IMR-90 (cell line): ENCODE data around the gene IGF2R. TPM values are rescaled to one million over a fixed set of nuclear protein-coding genes. Genes with fewer than 3 reads are reported as not detected.

Experiments
- ATAC-seq: fragments of 200-7000 bp; cut with Tn5 transposase; 2 replicates; pipeline ENCODE4 v1.9.1; 2020; ENCODE audit warnings: low read depth, mild to moderate bottlenecking, moderate library complexity
- BruUV-seq: library from RNA; stranded (reverse); fragments of 400-500 nt; replicated peaks from 2 replicates; lab custom pipeline; 2021; lab: Mats Ljungman, UMichigan
- CTCF ChIA-PET: fragments of 300-600 bp; formaldehyde crosslinking; extraction: SDS; loops from one replicate; lab custom pipeline; 2021; ENCODE audit warnings: antibody characterized with exemption; lab: Yijun Ruan, JAX
- POLR2A ChIA-PET: fragments of 300-600 bp; sonication (Branson Sonifier 250); formaldehyde crosslinking; loops from one replicate; lab custom pipeline; 2022; ENCODE audit warnings: antibody characterized with exemption; ENCODE audit not compliant: unreplicated experiment; lab: Charles Lee
- DNase-seq: peaks from one replicate; pipeline ENCODE4 v3.0.0; 2013
- H2AFZ ChIP-seq: replicated peaks from 2 replicates; pipeline ENCODE3; 2013; ENCODE audit warnings: low read length, mild to moderate bottlenecking; ENCODE audit not compliant: poor library complexity
- H2AK5ac ChIP-seq: 2 replicates; pipeline ENCODE4 v1.6.1; 2013; ENCODE audit warnings: low read depth, low read length, inconsistent platforms
- H2AK9ac ChIP-seq: replicated peaks from 2 replicates; pipeline ENCODE3; 2013; ENCODE audit warnings: mild to moderate bottlenecking, low read depth, low read length, moderate library complexity; ENCODE audit not compliant: poor library complexity
- H2BK120ac ChIP-seq: 2 replicates; pipeline ENCODE4 v1.6.1; 2013; ENCODE audit warnings: low read depth, low read length, inconsistent platforms
- H2BK15ac ChIP-seq: 3 replicates; pipeline ENCODE4 v1.6.1; 2013; ENCODE audit warnings: low read depth, low read length, inconsistent platforms
- H2BK20ac ChIP-seq: 2 replicates; pipeline ENCODE4 v1.6.1; 2013; ENCODE audit warnings: low read depth, mild to moderate bottlenecking, inconsistent platforms, low read length, moderate library complexity
- H2BK5ac ChIP-seq: 2 replicates; pipeline ENCODE4 v1.6.1; 2013; ENCODE audit warnings: mild to moderate bottlenecking, low read depth, low read length, inconsistent platforms; ENCODE audit not compliant: poor library complexity, severe bottlenecking
- H3K14ac ChIP-seq: replicated peaks from 2 replicates; pipeline ENCODE4 v1.6.1; 2013; ENCODE audit warnings: low read depth, low read length, inconsistent platforms
- H3K18ac ChIP-seq: 2 replicates; pipeline ENCODE4 v1.6.1; 2013; ENCODE audit warnings: low read depth, low read length, control low read depth
- H3K23ac ChIP-seq: 2 replicates; pipeline ENCODE4 v1.6.1; 2013; ENCODE audit warnings: low read depth, low read length, inconsistent platforms
- H3K27ac ChIP-seq: 2 replicates; pipeline ENCODE4 v1.5.1; 2013; ENCODE audit warnings: mild to moderate bottlenecking, control low read depth, low read length; ENCODE audit not compliant: insufficient read depth
- H3K27me3 ChIP-seq: 2 replicates; pipeline ENCODE4 v1.6.1; 2013; ENCODE audit warnings: low read length; ENCODE audit not compliant: control insufficient read depth, insufficient read depth
- H3K36me3 ChIP-seq: 2 replicates; pipeline ENCODE4 v1.6.1; 2013; ENCODE audit warnings: low read length, mixed read lengths; ENCODE audit not compliant: control insufficient read depth, insufficient read depth
- H3K4ac ChIP-seq: 2 replicates; pipeline ENCODE4 v1.6.1; 2013; ENCODE audit warnings: low read depth, low read length, inconsistent platforms
- H3K4me1 ChIP-seq: 2 replicates; pipeline ENCODE4 v1.6.1; 2013; ENCODE audit warnings: low read length, mixed read lengths; ENCODE audit not compliant: control insufficient read depth, insufficient read depth
- H3K4me2 ChIP-seq: 2 replicates; pipeline ENCODE4 v1.6.1; 2013; ENCODE audit warnings: low read depth, mild to moderate bottlenecking, control low read depth, low read length, moderate library complexity
- H3K4me3 ChIP-seq: 2 replicates; pipeline ENCODE4 v1.5.1; 2013; ENCODE audit warnings: low read depth, mild to moderate bottlenecking, control low read depth, low read length, moderate library complexity; ENCODE audit not compliant: insufficient read depth
- H3K56ac ChIP-seq: 2 replicates; pipeline ENCODE4 v1.6.1; 2013; ENCODE audit warnings: low read length, inconsistent platforms; ENCODE audit not compliant: insufficient read depth; ENCODE audit errors: extremely low read depth
- H3K79me1 ChIP-seq, 2 experiments: 2 replicates each; pipeline ENCODE4 v1.6.1; 2013; ENCODE audit warnings: low read length in 2 of 2, inconsistent platforms in 1 of 2, low read depth in 1 of 2
- H3K9ac ChIP-seq: 2 replicates; pipeline ENCODE4 v1.6.1; 2013; ENCODE audit warnings: low read depth, low read length, control low read depth
- H3K9me1 ChIP-seq: 2 replicates; pipeline ENCODE4 v1.6.1; 2013; ENCODE audit warnings: low read length, inconsistent platforms; ENCODE audit not compliant: insufficient read depth
- H3K9me3 ChIP-seq: 2 replicates; pipeline ENCODE4 v1.6.1; 2013; ENCODE audit warnings: low read length; ENCODE audit not compliant: control insufficient read depth, insufficient read depth
- H4K20me1 ChIP-seq: 2 replicates; pipeline ENCODE4 v1.6.1; 2013; ENCODE audit warnings: low read length, inconsistent platforms; ENCODE audit not compliant: insufficient read depth
- H4K5ac ChIP-seq: 2 replicates; pipeline ENCODE4 v1.6.1; 2013; ENCODE audit warnings: mild to moderate bottlenecking, low read depth, low read length, control low read depth
- H4K8ac ChIP-seq, 2 experiments: 2 replicates each; pipeline ENCODE4 v1.6.1; 2013; ENCODE audit warnings: low read depth in 2 of 2, low read length in 2 of 2, control low read depth in 1 of 2, inconsistent platforms in 1 of 2
- H4K91ac ChIP-seq: 2 replicates; pipeline ENCODE4 v1.6.1; 2013; ENCODE audit warnings: low read depth, low read length, inconsistent platforms; ENCODE audit not compliant: insufficient read depth
- CEBPB ChIP-seq: IDR thresholded peaks from 2 replicates; pipeline ENCODE4 v1.6.1; 2012; ENCODE audit warnings: low read depth, low read length, improper control_type of control experiment
- CHD1 ChIP-seq: IDR thresholded peaks from 2 replicates; pipeline ENCODE4 v1.6.1; 2012; ENCODE audit warnings: low read depth, low read length, improper control_type of control experiment
- CTCF ChIP-seq: conservative IDR thresholded peaks from 2 replicates; pipeline ENCODE4 v1.5.1; 2012; ENCODE audit warnings: mild to moderate bottlenecking, low read depth, low read length, improper control_type of control experiment
- MAFK ChIP-seq: IDR thresholded peaks from 2 replicates; pipeline ENCODE4 v1.6.1; 2012; ENCODE audit warnings: low read depth, low read length, improper control_type of control experiment
- MXI1 ChIP-seq: IDR thresholded peaks from 2 replicates; pipeline ENCODE4 v1.6.1; 2012; ENCODE audit warnings: low read depth, mild to moderate bottlenecking, low read length, moderate library complexity, borderline replicate concordance
- NFE2L2 ChIP-seq: fragments of 150-350 bp; IDR thresholded peaks from 2 replicates; pipeline ENCODE4 v1.6.1; 2016; ENCODE audit warnings: low read depth, mild to moderate bottlenecking, low read length
- POLR2A ChIP-seq: IDR thresholded peaks from 2 replicates; pipeline ENCODE4 v1.6.1; 2012; ENCODE audit warnings: mild to moderate bottlenecking, low read depth, low read length
- RAD21 ChIP-seq: IDR thresholded peaks from 2 replicates; pipeline ENCODE4 v1.6.1; 2012; ENCODE audit warnings: low read length, improper control_type of control experiment
- RCOR1 ChIP-seq: IDR thresholded peaks from 2 replicates; pipeline ENCODE4 v1.6.1; 2012; ENCODE audit warnings: mild to moderate bottlenecking, low read length, improper control_type of control experiment; ENCODE audit not compliant: insufficient replicate concordance
- RFX5 ChIP-seq: IDR thresholded peaks from 2 replicates; pipeline ENCODE4 v1.8.0; 2012; ENCODE audit warnings: low read depth, mild to moderate bottlenecking, low read length, moderate library complexity
- SMC3 ChIP-seq: fragments of 150-350 bp; IDR thresholded peaks from 2 replicates; pipeline ENCODE4 v1.6.1; 2016; ENCODE audit warnings: low read depth, mild to moderate bottlenecking, antibody characterized with exemption, low read length, moderate library complexity
- WGBS, 2 experiments: methylation state at CpG; one replicate each; pipeline versions ENCODE4 v1.1.5 to v1.1.7; 2013; ENCODE audit warnings: missing lambda C conversion rate in 2 of 2; ENCODE audit not compliant: insufficient read length in 1 of 2; ENCODE audit errors: extremely low coverage in 2 of 2; 5-methylcytosine and 5-hydroxymethylcytosine counted together
- dilution Hi-C: fragments of 300-500 bp; cut with HindIII; formaldehyde crosslinking; loops from one replicate; pipeline ENCODE4 v1.14.3; 2018; ENCODE audit warnings: low sequenced_read_pairs; ENCODE audit not compliant: unreplicated experiment
- in situ Hi-C: fragments of 300-500 bp; cut with MboI; formaldehyde crosslinking; loops from 3 replicates; pipeline ENCODE4 v1.14.3; 2019; ENCODE audit warnings: low sequenced_read_pairs, inconsistent platforms, mixed read lengths
- intact Hi-C: fragments of 100-400 bp; cut with micrococcal nuclease; formaldehyde crosslinking; loops from 2 replicates; pipeline ENCODE4 v1.10.0; 2022
- polyA plus RNA-seq, 3 experiments: library from polyadenylated mRNA; depleted of rRNA; stranded (reverse); fragments of >200 nt; gene quantifications; 2 replicates each; pipeline ENCODE4 v1.2.3, GENCODE V29; 2012; ENCODE audit warnings: low replicate concordance in 1 of 3
- total RNA-seq: library from RNA; depleted of rRNA; stranded (reverse); fragments of >200 nt; gene quantifications from 2 replicates; pipeline ENCODE4 v1.2.3, GENCODE V29; 2012

Gene IGF2R
- total and polyA plus RNA-seq, 2 of the 4 experiments (the other 2 are of a cell fraction): 33.2 to 41.4 TPM

- Histone ChIP-seq H2BK120ac (no peak overlapping the region), H3K9me1 (no peaks in the 10 kb centered on the region), H3K4me1 (peaks cover 2% of the 10 kb centered on the region; the same call in 1 of the 2 replicates), H3K56ac (no peak overlapping the region), H4K91ac (no peak overlapping the region), H3K4ac (no peak overlapping the region), H2AK5ac (no peak overlapping the region), H3K36me3 (no peaks in the 10 kb centered on the region), H3K4me3 (no peak overlapping the region), H2BK5ac (no peak overlapping the region), H2AFZ (no peak overlapping the region), H3K14ac (no peak overlapping the region), H4K20me1 (no peaks in the 10 kb centered on the region), H3K79me1 (no peaks in the 10 kb centered on the region), H2AK9ac (no peak overlapping the region), H4K8ac (no peak overlapping the region), H3K23ac (no peak overlapping the region), H2BK15ac (no peak overlapping the region), H2BK20ac (no peak overlapping the region), H3K4me2 (no peak overlapping the region), H3K18ac (no peak overlapping the region), H4K5ac (no peak overlapping the region), H3K27me3 (peaks cover 3% of the 10 kb centered on the region; the same call in 1 of the 2 replicates), H3K9ac (no peak overlapping the region), H3K27ac (no peak overlapping the region), H3K9me3 (peaks cover 14% of the 10 kb centered on the region)
- CTCF ChIA-PET: interaction anchor here (1.0 kb wide), 2 partner anchors 78 kb away, joined by 3 to 7 read pairs; no protein-coding TSS in a partner anchor
- 92% methylated on average over 2 of the region's 11 CpGs; no CpG with 5 or more reads in 1 of the 2 experiments for WGBS, 2 experiments
- intact Hi-C loops: loop anchor here (1.0 to 2.0 kb wide), 3 partner anchors 78 to 250 kb away; partner anchors contain the start of gene TCP1
- DNase-seq (peak; percentile 57), ATAC-seq (peak; percentile 85)
- dilution Hi-C loops: no loop called here
- no TSS peak for BruUV-seq
- TF ChIP-seq NFE2L2: no peak
- no peak for TF ChIP-seq RFX5
- TF ChIP-seq POLR2A: no peak
- no peak for TF ChIP-seq CEBPB
- TF ChIP-seq MAFK: no peak
- peak; percentile 76 for TF ChIP-seq SMC3
- TF ChIP-seq CHD1: no peak
- TF ChIP-seq RAD21: peak; percentile 85
- no peak for TF ChIP-seq RCOR1
- TF ChIP-seq MXI1: no peak
- peak; percentile 68 for TF ChIP-seq CTCF
- in situ Hi-C loops: no loop called here
- POLR2A ChIA-PET: no interaction called here
Observed at GRCh38 chr6:159941286-159942113, 27.4 kb upstream of the IGF2R start.
